Stimulated activated CD4-positive, alpha-beta T cell treated with anti-CD3 and anti-CD28 coated beads, TNF-alpha, amount 100 ng/mL, for 1 hour (primary cell): ENCODE data around the gene NFIA.
"Not testable (repeated sequence)": the region's sequence is repeated elsewhere in the genome, so short reads cannot be mapped to it uniquely, and the experiment has no call there.

Experiments used
- DNase-seq, 3 donors: peaks; one replicate each; pipeline ENCODE4 v3.0.0-alpha.2; 2020; ENCODE audit warnings: low read depth in 3 of 3, low spot score in 1 of 3

NFIA gene

DNA sequence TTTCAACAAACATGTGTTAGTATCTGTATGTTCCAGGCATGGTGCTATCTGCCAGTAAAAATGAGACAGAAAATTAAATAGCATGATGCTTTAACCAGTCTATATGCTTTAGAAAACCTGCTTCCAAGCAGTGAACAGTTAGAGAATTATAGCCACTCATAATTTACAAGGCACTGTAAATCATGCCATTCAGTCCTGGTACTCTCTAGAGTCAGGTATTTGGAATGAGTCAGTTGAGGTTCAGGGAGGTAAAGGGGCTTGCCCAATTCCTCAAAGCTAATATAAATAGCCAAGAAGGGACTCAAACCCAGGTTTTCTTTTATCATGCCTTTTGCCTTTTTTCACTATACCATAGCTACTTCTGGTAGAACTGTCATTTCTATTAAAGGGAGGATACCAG lies 184.4 kb downstream of the NFIA start:
- no peak for DNase-seq

GRCh38 chr1:61268546-61269240 lies 186.3 kb downstream of the NFIA start:
- no peak for DNase-seq

GRCh38 chr1:61269602-61270001 lies 187.2 kb downstream of the NFIA start:
- no peak for DNase-seq

GRCh38 chr1:61270107-61270506 lies 187.7 kb downstream of the NFIA start:
- no peak for DNase-seq

GRCh38 chr1:61270761-61271411 lies 188.5 kb downstream of the NFIA start:
- no peak for DNase-seq

GRCh38 chr1:61271412-61271789 lies 189.0 kb downstream of the NFIA start:
- DNase-seq, result no peak

DNA sequence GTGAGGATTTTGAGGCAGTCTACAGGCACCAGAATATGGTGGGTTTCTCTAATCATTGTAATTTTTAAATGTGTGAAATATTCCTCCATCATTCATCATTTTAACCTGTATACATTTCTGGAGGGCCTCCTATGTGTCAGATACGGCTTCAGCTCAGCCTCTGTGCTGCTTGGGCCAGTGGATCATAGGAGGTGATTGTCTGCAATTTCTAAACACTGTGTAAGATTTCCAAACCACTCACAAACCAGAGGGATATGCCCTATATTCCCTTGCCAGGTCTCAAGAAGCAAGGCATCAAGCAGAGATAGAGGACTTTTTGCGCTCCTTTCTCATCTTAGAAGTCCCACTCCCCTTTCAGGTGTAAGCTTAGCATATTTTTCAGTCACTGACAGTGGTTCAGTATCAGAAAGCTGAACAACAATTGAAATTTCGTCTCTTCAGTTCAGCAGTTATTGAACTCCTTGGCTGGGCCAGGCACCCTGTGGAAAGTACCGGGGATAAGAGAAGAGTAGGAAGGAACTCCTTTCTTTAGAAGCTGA lies 190.9 kb downstream of the NFIA start:
- DNase-seq, result no peak

- no peak for DNase-seq
Measured at GRCh38 chr1:61273861-61274260, 191.5 kb downstream of the NFIA start.

DNA sequence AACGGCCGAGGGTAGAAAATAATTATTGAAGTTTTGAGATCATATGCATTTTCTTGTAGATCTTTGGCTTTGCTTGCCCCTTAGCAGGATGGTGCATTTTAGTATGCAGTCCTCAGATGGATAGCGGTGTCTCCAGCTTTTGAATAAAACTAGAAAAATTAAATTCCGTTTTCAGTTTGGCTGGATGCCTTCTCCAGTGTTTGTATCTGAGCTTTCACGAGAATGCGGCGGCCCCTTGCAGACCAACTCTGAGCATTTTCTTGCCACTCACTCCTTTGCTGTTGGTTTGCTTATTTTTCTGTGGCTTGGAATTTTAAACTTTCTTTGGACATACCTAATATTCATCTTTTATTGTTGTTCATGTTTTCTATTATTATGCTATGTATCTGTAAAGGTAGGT lies 192.6 kb downstream of the NFIA start:
- no peak for DNase-seq

- no peak for DNase-seq
Measured at GRCh38 chr1:61276246-61276645, 193.9 kb downstream of the NFIA start.

- no peak for DNase-seq
Measured at GRCh38 chr1:61277121-61277690, 194.8 kb downstream of the NFIA start.

DNA sequence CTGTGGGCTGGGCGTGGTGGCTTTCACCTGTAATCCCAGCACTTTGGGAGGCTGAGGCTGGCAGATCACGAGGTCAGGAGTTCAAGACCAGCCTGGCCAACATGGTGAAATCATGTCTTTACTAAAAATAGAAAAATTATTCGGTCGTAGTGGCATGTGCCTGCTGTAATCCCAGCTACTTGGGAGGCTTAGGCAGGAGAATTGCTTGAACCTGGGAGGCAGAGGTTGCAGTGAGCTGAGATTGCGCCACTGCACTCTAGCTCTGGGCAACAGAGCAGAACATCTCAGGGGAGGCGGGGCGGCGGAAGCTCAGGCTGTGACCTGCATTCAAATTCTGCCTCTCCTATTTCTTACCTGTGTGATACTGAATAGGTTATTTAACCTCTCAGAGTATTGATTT lies 196.1 kb downstream of the NFIA start:
- DNase-seq, result not testable (repeated sequence)

GRCh38 chr1:61278966-61279365 lies 196.6 kb downstream of the NFIA start:
- no peak for DNase-seq

DNA sequence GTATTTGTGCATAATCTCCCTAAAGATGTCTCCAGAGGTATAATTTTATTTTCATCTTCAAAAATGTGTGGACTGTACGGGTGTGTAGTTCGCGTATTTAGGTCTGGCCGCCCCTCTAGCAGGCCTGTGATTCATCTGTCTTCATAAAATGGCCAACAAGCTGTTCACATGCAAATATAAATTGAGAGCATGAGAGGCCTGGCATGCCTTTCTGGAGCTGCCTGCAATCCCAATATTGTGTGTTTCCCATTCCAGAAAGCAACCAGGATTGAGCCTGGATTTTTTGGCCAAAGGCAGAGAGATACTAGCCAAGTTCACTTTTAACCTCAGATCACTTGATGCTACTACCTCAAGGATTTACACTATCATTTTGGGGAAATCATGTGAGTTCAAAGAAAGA lies 197.2 kb downstream of the NFIA start:
- no peak for DNase-seq

DNA sequence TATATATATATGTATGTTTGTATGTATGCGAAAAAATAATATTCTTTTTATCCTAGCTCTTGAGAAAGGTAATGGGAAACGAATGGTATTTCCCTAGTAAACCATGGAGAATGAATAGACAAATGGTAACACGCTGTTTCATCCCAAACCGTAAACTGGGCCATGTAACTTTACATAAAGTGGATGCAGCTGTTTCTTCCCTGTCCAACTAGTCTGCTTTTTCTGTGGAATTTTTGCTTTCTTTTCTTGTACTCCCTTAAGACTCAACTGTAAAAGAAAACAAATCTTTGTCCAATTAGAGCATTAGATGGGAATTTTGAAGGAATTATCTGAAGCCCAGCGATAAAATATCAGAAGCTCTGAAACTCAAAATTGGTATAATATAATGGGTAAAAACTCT lies 198.1 kb downstream of the NFIA start:
- no peak for DNase-seq

GRCh38 chr1:61282387-61282786 lies 200.0 kb downstream of the NFIA start:
- DNase-seq, result no peak

DNA sequence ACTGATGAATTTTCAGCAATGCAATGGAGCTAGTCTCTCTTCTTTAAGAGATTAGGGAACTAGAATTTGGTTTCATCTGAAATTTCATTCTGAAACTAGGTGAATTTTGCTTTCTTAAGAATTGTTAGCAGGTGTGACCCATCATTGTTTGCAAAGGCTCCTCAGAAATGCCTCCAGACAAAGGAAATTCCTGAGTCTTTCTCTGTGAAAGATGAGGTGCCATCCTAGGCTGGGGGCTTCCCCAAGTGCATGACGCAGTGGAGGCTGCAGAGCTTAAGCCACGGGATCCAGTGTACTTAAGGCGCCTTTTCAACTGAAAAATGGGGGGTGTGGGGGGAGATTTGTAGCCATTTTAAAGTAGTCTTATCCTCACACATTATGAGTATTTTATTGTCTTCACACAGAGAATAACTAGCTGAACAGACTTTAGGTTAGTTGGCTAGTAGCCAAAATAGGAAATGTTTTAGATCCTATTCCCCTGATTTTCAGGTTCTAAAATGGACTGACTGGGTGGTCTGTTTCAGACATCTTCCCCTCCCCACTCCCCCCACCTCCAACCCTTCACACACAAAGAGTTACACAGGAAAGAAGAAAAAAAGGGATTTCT lies 202.0 kb downstream of the NFIA start:
- DNase-seq, result no peak

DNA sequence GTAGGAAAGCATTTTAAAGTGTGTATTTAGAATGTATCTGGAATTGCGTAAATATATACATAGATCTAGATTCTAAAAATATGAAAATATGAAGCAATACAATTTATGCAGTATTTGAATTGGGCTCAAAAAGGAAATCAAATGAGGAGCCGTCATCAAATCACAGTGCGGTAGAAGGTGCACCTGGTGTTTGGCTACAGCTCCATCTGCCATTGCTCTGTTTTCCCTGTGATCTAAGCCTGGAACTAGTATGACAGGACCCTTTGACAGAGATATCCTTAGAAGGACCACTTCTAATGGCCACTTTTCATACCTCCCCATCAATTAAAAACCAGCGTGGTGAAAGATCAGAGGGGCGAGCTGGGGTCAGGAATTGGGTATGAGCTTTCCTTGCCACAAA lies 202.6 kb downstream of the NFIA start:
- no peak for DNase-seq

- DNase-seq, result no peak
Measured at GRCh38 chr1:61285371-61285885, 203.1 kb downstream of the NFIA start.

- no peak for DNase-seq
Measured at GRCh38 chr1:61287014-61287413, 204.7 kb downstream of the NFIA start.

- no peak for DNase-seq
Measured at GRCh38 chr1:61287734-61288133, 205.4 kb downstream of the NFIA start.
